Transverse colon (tissue), 4 donors: Measurements from ENCODE around the gene DCD. TPM values are rescaled to one million over a fixed set of nuclear protein-coding genes. Genes with fewer than 3 reads are reported as not detected.
A peak's percentile ranks its signal among the peaks of the same experiment; 100 is the strongest.

Source experiments
- DNase-seq: peaks from one replicate; pipeline ENCODE4 v3.0.0-alpha.2; 2019
- H3K27ac ChIP-seq, 4 donors: fragments of 200-600 bp; sonication (generic); 2 replicates each; pipeline ENCODE4 v1.5.1; 2016 to 2018; ENCODE audit warnings: inconsistent platforms in 4 of 4
- H3K27me3 ChIP-seq: fragments of 200-600 bp; sonication (generic); 2 replicates; pipeline ENCODE4 v1.5.1; 2017; ENCODE audit warnings: inconsistent platforms
- H3K36me3 ChIP-seq, 4 donors: fragments of 200-600 bp; sonication (generic); 2 replicates each; pipeline ENCODE4 v1.5.1; 2017 to 2019; ENCODE audit warnings: inconsistent platforms in 4 of 4
- H3K4me1 ChIP-seq, 4 donors: fragments of 200-600 bp; sonication (generic); 2 replicates each; pipeline ENCODE4 v1.5.1; 2017 to 2020; ENCODE audit warnings: inconsistent platforms in 4 of 4
- H3K4me3 ChIP-seq, 4 donors: fragments of 200-600 bp; sonication (generic); 1 replicate in 1 of 4; 2 replicates in 3 of 4; pipeline versions ENCODE4 v1.5.1 to v1.6.1; 2017 to 2019; ENCODE audit warnings: inconsistent platforms in 4 of 4
- H3K9me3 ChIP-seq, 2 donors: fragments of 200-600 bp; sonication (generic); 2 replicates each; pipeline ENCODE4 v1.5.1; 2017 to 2019; ENCODE audit warnings: inconsistent platforms in 2 of 2
- CTCF ChIP-seq, 5 experiments: fragments of 200-600 bp in 3 of 5; fragments of 450-650 bp in 2 of 5; sonication (generic) in 3 of 5; IDR thresholded peaks; 1 replicate in 2 of 5; 2 replicates in 3 of 5; pipeline ENCODE4 v1.5.1; 2016 to 2017; ENCODE audit warnings: antibody characterized with exemption in 5 of 5, inconsistent platforms in 3 of 5, mild to moderate bottlenecking in 2 of 5, moderate library complexity in 1 of 5
- EP300 ChIP-seq: sonication (generic); formaldehyde crosslinking; IDR thresholded peaks from one replicate; pipeline ENCODE4 v1.6.1; 2017; ENCODE audit warnings: antibody characterized with exemption, low read depth
- POLR2A ChIP-seq: fragments of 450-650 bp; IDR thresholded peaks from one replicate; pipeline ENCODE4 v1.6.1; 2016; ENCODE audit warnings: antibody characterized with exemption, mild to moderate bottlenecking, moderate library complexity
- POLR2AphosphoS5 ChIP-seq, 3 donors: sonication (generic); formaldehyde crosslinking; IDR thresholded peaks; one replicate each; pipeline ENCODE4 v1.6.1; 2016; ENCODE audit warnings: antibody characterized with exemption in 3 of 3
- WGBS, 2 donors: methylation state at CpG; one replicate each; pipeline ENCODE4 v1.1.5; 2018; ENCODE audit warnings: low coverage in 1 of 2; 5-methylcytosine and 5-hydroxymethylcytosine counted together
- in situ Hi-C, 4 donors: fragments of 200-750 bp; cut with MboI; loops; one replicate each; pipeline versions ENCODE4 v1.15.0 to v1.15.1; 2017; ENCODE audit warnings: low sequenced_read_pairs in 3 of 4, low pct_ligation_motif_present in 1 of 4, low pct_unique_long_range_greater_than_20kb in 1 of 4
- intact Hi-C: fragments of 100-400 bp; cut with DNase I; formaldehyde crosslinking; loops from one replicate; pipeline ENCODE4 v1.15.1; 2023; ENCODE audit warnings: low total_unique reads
- total RNA-seq, 4 donors: library from RNA; depleted of rRNA; stranded (reverse); fragments of >200 nt; gene quantifications; one replicate each; pipeline ENCODE4 v1.1.0, GENCODE V29; 2016

Gene DCD
- total RNA-seq, 4 donors from 2014 or later, result not detected

- no peak overlapping the region for H3K4me3 ChIP-seq
- H3K27ac ChIP-seq, result no peak overlapping the region
- H3K9me3 ChIP-seq, result no peaks in the 10 kb centered on the region
- peaks cover 14% of the 10 kb centered on the region for H3K27me3 ChIP-seq
- no peak for DNase-seq
- intact Hi-C loops (no loop called here), in situ Hi-C loops (no loop called here)
- H3K36me3 ChIP-seq, result no peaks in the 10 kb centered on the region
- TF ChIP-seq POLR2A (no peak), CTCF (IDR thresholded peaks at IDR 0.05) (no peak), EP300 (no peak), POLR2AphosphoS5 (IDR thresholded peaks at IDR 0.05) (no peak)
- H3K4me1 ChIP-seq, result no peaks in the 10 kb centered on the region
- WGBS, 2 donors, result 35 to 36% methylated on average over 5 of the region's 5 CpGs
Observed at GRCh38 chr12:54624315-54625279, 23.6 kb downstream of the DCD start.

- no peak for DNase-seq
- no peaks in the 10 kb centered on the region for H3K9me3 ChIP-seq
- in situ Hi-C loops (no loop called here), intact Hi-C loops (no loop called here)
- TF ChIP-seq EP300, result no peak
- no peak for TF ChIP-seq POLR2AphosphoS5 (IDR thresholded peaks at IDR 0.05)
- TF ChIP-seq CTCF (IDR thresholded peaks at IDR 0.05), result peak in 1 of 5 experiments; percentile 10
- TF ChIP-seq POLR2A, result no peak
- H3K36me3 ChIP-seq, result no peaks in the 10 kb centered on the region
- no peak overlapping the region for H3K27ac ChIP-seq
- H3K4me3 ChIP-seq, result no peak overlapping the region
- H3K4me1 ChIP-seq, result no peaks in the 10 kb centered on the region
- H3K27me3 ChIP-seq, result peaks cover 8% of the 10 kb centered on the region
Observed at GRCh38 chr12:54622463-54623183, 25.5 kb downstream of the DCD start.

- in situ Hi-C loops (no loop called here), intact Hi-C loops (no loop called here)
- Histone ChIP-seq H3K27ac (no peak overlapping the region), H3K4me3 (no peak overlapping the region), H3K27me3 (no peaks in the 10 kb centered on the region), H3K36me3 (no peaks in the 10 kb centered on the region), H3K9me3 (no peaks in the 10 kb centered on the region), H3K4me1 (no peaks in the 10 kb centered on the region)
- DNase-seq, result no peak
- TF ChIP-seq POLR2AphosphoS5 (IDR thresholded peaks at IDR 0.05), result no peak
- TF ChIP-seq CTCF (IDR thresholded peaks at IDR 0.05), result no peak
- TF ChIP-seq EP300, result no peak
- no peak for TF ChIP-seq POLR2A
- WGBS, 2 donors, result 20 to 63% methylated on average over 1 to 6 of the region's 6 CpGs
Observed at GRCh38 chr12:54616933-54617680, 31.1 kb downstream of the DCD start.
